Measurements from ENCODE around the gene MS4A4A.

The MS4A4A gene

DNA sequence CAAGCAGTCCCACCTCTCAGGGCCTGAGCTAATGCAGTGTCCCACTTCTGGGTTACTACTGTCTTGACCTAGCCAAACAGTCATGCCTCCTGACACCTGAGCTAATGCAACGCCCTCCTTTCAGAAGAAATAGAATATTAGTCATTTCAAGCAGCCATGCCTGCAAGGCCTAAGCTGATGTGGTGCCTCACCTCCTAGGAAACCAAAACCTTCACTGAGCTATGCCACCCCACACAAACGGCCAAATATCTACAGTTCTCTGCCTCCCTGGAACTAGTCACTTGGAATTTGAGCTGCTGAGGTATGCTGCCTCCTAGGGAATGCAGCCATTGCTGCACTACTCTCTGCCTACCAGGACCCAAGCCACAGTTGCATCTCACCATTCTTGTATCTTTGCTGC, 38.3 kb downstream of the MS4A4A start:
- H3K9me3 ChIP-seq (ENCODE audit: severe bottlenecking): no peaks in the 10 kb centered on the region
- H3K27ac ChIP-seq: no peak overlapping the region
- H3K27me3 ChIP-seq (ENCODE audit: insufficient read depth, low read depth, severe bottlenecking): peaks cover 3% of the 10 kb centered on the region
- no peak overlapping the region for H3K4me3 ChIP-seq (ENCODE audit: low read depth, low read length)
- TF ChIP-seq, protein P1, sequence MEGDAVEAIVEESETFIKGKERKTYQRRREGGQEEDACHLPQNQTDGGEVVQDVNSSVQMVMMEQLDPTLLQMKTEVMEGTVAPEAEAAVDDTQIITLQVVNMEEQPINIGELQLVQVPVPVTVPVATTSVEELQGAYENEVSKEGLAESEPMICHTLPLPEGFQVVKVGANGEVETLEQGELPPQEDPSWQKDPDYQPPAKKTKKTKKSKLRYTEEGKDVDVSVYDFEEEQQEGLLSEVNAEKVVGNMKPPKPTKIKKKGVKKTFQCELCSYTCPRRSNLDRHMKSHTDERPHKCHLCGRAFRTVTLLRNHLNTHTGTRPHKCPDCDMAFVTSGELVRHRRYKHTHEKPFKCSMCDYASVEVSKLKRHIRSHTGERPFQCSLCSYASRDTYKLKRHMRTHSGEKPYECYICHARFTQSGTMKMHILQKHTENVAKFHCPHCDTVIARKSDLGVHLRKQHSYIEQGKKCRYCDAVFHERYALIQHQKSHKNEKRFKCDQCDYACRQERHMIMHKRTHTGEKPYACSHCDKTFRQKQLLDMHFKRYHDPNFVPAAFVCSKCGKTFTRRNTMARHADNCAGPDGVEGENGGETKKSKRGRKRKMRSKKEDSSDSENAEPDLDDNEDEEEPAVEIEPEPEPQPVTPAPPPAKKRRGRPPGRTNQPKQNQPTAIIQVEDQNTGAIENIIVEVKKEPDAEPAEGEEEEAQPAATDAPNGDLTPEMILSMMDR (IDR thresholded peaks at IDR 0.05; ENCODE audit: low read depth, low read length): no peak
- DNase-seq: no peak
- no peaks in the 10 kb centered on the region for H3K36me3 ChIP-seq

DNA sequence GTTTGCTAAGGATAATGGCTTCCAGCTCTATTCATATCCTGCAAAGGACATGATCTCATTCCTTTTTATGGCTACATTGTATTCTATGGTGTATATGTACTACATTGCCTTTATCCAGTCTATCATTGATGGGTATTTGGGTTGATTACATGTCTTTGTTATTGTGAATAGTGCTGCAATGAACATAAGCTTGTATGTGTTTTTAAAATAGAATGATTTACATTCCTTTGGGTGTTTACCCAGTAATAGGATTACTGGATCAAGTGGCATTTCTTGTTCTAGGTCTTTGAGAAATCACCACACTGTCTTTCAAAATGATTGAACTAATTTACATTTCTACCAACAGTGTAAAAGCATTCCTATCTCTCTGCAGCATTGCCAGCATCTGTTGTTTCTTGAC, 40.6 kb downstream of the MS4A4A start:
- DNase-seq: no peak
- H3K27ac ChIP-seq: no peak overlapping the region
- H3K4me3 ChIP-seq (ENCODE audit: low read depth, low read length): no peak overlapping the region
- peaks cover 3% of the 10 kb centered on the region for H3K27me3 ChIP-seq (ENCODE audit: insufficient read depth, low read depth, severe bottlenecking)
- H3K36me3 ChIP-seq: no peaks in the 10 kb centered on the region
- TF ChIP-seq, protein P1 (IDR thresholded peaks at IDR 0.05; ENCODE audit: low read depth, low read length): no peak
- H3K9me3 ChIP-seq (ENCODE audit: severe bottlenecking): no peaks in the 10 kb centered on the region

DNA sequence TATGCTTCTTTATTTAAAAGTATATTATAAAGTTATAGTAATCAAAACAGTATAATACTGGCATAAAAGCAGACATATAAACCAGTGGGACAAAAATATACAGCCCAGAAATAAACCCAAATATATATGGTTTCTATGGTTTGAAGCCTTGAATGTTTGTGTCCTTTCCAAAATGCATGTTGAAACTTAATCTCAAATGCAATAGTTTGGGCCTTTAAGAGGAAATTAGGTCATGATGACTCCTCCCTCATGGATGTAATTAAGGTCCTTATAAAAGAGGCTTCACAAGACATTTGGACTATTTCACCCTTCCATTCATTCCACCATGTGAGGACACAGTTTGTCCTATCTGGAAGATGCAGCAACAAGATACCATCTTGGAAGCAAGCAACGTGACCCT, 46.5 kb downstream of the MS4A4A start, which contains the start of gene MS4A6E:
Gene MS4A6E, plus strand, starts transcription at position 301 of the 400 bp plus-strand sequence. CDS start 7,641 bp downstream, outside the sequence.
- Histone ChIP-seq H3K36me3 (no peaks in the 10 kb centered on the region), H3K9me3 (ENCODE audit: severe bottlenecking) (no peaks in the 10 kb centered on the region), H3K27ac (no peak within 1 kb of the TSS), H3K27me3 (ENCODE audit: insufficient read depth, low read depth, severe bottlenecking) (no peaks in the 10 kb centered on the region), H3K4me3 (ENCODE audit: low read depth, low read length) (no peak within 1 kb of the TSS)
- TF ChIP-seq, protein P1 (IDR thresholded peaks at IDR 0.05; ENCODE audit: low read depth, low read length): no peak
- no peak for DNase-seq

DNA sequence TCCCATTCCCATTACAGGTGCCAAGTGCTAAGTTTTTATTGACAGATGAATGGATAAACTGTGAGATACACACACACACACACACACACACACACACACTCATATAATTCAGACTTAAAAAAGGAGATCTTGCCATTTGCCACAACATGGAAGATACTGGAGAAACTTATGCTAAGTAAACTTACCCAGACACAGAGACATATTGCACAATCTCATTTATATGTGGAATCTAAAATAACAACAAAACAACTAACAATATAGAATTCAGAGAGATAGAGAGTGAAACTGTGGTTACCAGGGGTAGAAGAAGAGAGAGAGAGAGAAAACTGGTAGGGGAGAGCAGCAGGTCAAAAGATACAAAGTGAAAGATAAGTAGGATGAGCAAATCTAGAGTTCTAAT, 48.0 kb downstream of the MS4A4A start:
- TF ChIP-seq, protein P1 (IDR thresholded peaks at IDR 0.05; ENCODE audit: low read depth, low read length): no peak
- no peaks in the 10 kb centered on the region for H3K36me3 ChIP-seq
- H3K4me3 ChIP-seq (ENCODE audit: low read depth, low read length): no peak overlapping the region
- peaks cover 3% of the 10 kb centered on the region for H3K27me3 ChIP-seq (ENCODE audit: insufficient read depth, low read depth, severe bottlenecking)
- no peak overlapping the region for H3K27ac ChIP-seq
- no peak for DNase-seq
- H3K9me3 ChIP-seq (ENCODE audit: severe bottlenecking): no peaks in the 10 kb centered on the region

DNA sequence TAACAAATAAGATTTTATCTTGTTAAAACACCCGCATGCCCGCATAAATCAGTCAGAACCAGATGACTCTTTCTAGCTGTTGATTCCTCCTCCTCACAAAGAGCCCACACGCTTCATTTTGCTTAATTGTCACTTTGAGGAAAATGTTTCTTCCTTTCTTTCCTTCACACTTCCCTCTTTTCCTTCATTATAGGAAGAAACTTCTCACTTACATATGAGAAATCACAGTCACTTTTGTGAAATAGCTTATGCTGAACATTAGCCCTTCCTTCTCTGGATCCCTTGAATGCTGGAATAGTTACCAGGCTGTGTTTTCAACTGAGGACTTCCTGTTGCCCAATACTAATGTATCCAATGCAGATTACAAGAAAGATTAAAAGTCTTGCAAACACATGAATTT, 52.4 kb downstream of the MS4A4A start:
- TF ChIP-seq, protein P1 (IDR thresholded peaks at IDR 0.05; ENCODE audit: low read depth, low read length): no peak
- peaks cover 9% of the 10 kb centered on the region for H3K27me3 ChIP-seq (ENCODE audit: insufficient read depth, low read depth, severe bottlenecking)
- H3K36me3 ChIP-seq: no peaks in the 10 kb centered on the region
- H3K9me3 ChIP-seq (ENCODE audit: severe bottlenecking): no peaks in the 10 kb centered on the region
- H3K27ac ChIP-seq: no peak overlapping the region
- no peak overlapping the region for H3K4me3 ChIP-seq (ENCODE audit: low read depth, low read length)
- DNase-seq: no peak

DNA sequence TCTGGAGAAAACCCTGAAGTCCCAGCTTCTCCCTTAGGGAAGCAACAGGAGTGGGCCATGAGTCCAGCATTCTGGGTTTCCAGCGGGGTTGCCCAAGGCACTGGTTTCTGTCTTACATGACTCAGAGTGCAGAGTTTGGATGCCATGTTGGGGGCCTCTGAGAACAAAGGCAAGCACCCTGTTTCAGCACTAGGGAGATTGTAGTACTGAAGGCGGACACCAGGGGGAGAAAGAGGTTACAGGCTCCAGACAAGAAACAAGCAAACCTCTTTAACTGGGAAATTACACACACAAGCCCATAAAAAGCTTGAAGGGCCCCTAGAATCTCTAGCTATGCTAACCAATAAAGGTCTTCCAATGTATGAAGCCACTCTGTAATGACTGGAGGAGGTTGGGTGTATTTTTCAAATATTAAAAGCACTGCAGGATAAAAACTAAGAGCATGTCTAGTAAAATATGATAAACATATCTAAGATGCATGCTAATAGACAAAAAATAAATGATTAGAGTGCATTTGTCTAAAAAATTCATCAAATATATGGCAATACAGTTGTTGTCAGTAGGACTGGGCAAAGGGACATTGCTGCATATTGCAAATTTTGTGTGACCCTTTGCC, 53.6 kb downstream of the MS4A4A start:
- Histone ChIP-seq H3K9me3 (ENCODE audit: severe bottlenecking) (no peaks in the 10 kb centered on the region), H3K36me3 (no peaks in the 10 kb centered on the region), H3K27me3 (ENCODE audit: insufficient read depth, low read depth, severe bottlenecking) (peaks cover 9% of the 10 kb centered on the region), H3K27ac (no peak overlapping the region), H3K4me3 (ENCODE audit: low read depth, low read length) (no peak overlapping the region)
- peak; percentile 73 for DNase-seq
- TF ChIP-seq, protein P1 (IDR thresholded peaks at IDR 0.05; ENCODE audit: low read depth, low read length): peak; percentile 74
